SK-N-SH treated with all-trans-retinoic acid at 6 μM for 48 hours (cell line): ENCODE measurements around the gene TOM1L2.

Experiments
- ARNTL ChIP-seq: fragments of 450-650 bp; formaldehyde crosslinking; IDR thresholded peaks from 2 replicates; pipeline ENCODE4 v1.5.0; 2020; ENCODE audit warnings: low read depth, mild to moderate bottlenecking, moderate library complexity, borderline replicate concordance
- CREB5 ChIP-seq: fragments of 250-450 bp; sonication (Bioruptor Pico); IDR thresholded peaks from 2 replicates; pipeline ENCODE4 v1.5.1; 2020; ENCODE audit warnings: low read depth, mild to moderate bottlenecking, moderate library complexity
- ISL1 ChIP-seq: fragments of 250-450 bp; sonication (Bioruptor Pico); IDR thresholded peaks from 2 replicates; pipeline ENCODE4 v2.1.2; 2022; ENCODE audit warnings: mild to moderate bottlenecking, moderate library complexity
- PPARA ChIP-seq: fragments of 250-450 bp; sonication (Bioruptor Pico); IDR thresholded peaks from 2 replicates; pipeline ENCODE4 v1.5.0; 2020; ENCODE audit warnings: mild to moderate bottlenecking, borderline replicate concordance
- RARB ChIP-seq: fragments of 250-450 bp; sonication (Bioruptor Pico); IDR thresholded peaks from 2 replicates; pipeline ENCODE4 v1.8.0; 2021; ENCODE audit warnings: mild to moderate bottlenecking, moderate library complexity
- TCF4 ChIP-seq: fragments of 250-450 bp; sonication (Bioruptor Pico); IDR thresholded peaks from 2 replicates; pipeline ENCODE4 v1.8.0; 2021; ENCODE audit warnings: mild to moderate bottlenecking, moderate library complexity, borderline replicate concordance
- TOX ChIP-seq: fragments of 250-450 bp; sonication (Bioruptor Pico); IDR thresholded peaks from 2 replicates; pipeline ENCODE4 v1.8.0; 2021; ENCODE audit warnings: mild to moderate bottlenecking, moderate library complexity, borderline replicate concordance
- ZC3H10 ChIP-seq: fragments of 250-450 bp; sonication (Bioruptor Pico); IDR thresholded peaks from 2 replicates; pipeline ENCODE4 v1.5.1; 2021; ENCODE audit warnings: mild to moderate bottlenecking, moderate library complexity
- ZFP30 ChIP-seq: fragments of 450-650 bp; formaldehyde crosslinking; IDR thresholded peaks from 2 replicates; pipeline ENCODE4 v1.5.0; 2022; ENCODE audit warnings: mild to moderate bottlenecking, moderate library complexity

GRCh38 chr17:17940441-17940911 is 31.7 kb downstream of the TOM1L2 start:
- TF ChIP-seq ZFP30 (CRISPR knock-in tag), result no peak
- no peak for TF ChIP-seq PPARA
- no peak for TF ChIP-seq ARNTL (CRISPR knock-in tag)
- TF ChIP-seq RARB (CRISPR knock-in tag), result no peak
- peak; percentile 46 for TF ChIP-seq TCF4 (CRISPR knock-in tag)
- TF ChIP-seq CREB5 (CRISPR knock-in tag), result peak; percentile 91
- TF ChIP-seq ISL1, result peak; percentile 100
- no peak; the same call in 1 of the 2 replicates for TF ChIP-seq TOX
- no peak for TF ChIP-seq ZC3H10 (CRISPR knock-in tag)
